H1 (cell line): ENCODE data around the gene SCAND1. TPM values are rescaled to one million over a fixed set of nuclear protein-coding genes. Genes with fewer than 3 reads are reported as not detected.

Experiments used
- CTCF ChIA-PET: fragments of 300-600 bp; sonication (Branson Sonifier 250); formaldehyde crosslinking; loops from one replicate; lab custom pipeline; 2021; ENCODE audit not compliant: partially characterized antibody; lab: Charles Lee
- POLR2A ChIA-PET: fragments of 300-600 bp; sonication (Branson Sonifier 250); formaldehyde crosslinking; loops from one replicate; lab custom pipeline; 2021; ENCODE audit warnings: inconsistent platforms; ENCODE audit not compliant: partially characterized antibody; lab: Charles Lee
- DNase-seq, 2 experiments: peaks; one replicate each; pipeline versions ENCODE4 v3.0.0 to v3.0.0-alpha.2; 2010 to 2022; ENCODE audit warnings: low spot score in 2 of 2, low read depth in 1 of 2, mixed read lengths in 1 of 2
- FAIRE-seq: peaks from 2 replicates; lab custom pipeline; 2011; peaks lifted over from hg19 to GRCh38; lab: Jason Lieb, UNC
- H2AFZ ChIP-seq: 2 replicates; pipeline ENCODE4 v1.8.1; 2012; ENCODE audit warnings: low read length, inconsistent platforms
- H2AK5ac ChIP-seq: 2 replicates; pipeline ENCODE4 v1.6.1; 2013; ENCODE audit warnings: low read depth, low read length
- H2BK120ac ChIP-seq: replicated peaks from 2 replicates; pipeline ENCODE3; 2013; ENCODE audit warnings: low read depth, low read length, inconsistent platforms
- H2BK12ac ChIP-seq: 2 replicates; pipeline ENCODE4 v1.6.1; 2013; ENCODE audit warnings: low read depth, low read length
- H2BK15ac ChIP-seq: 2 replicates; pipeline ENCODE4 v1.6.1; 2013; ENCODE audit warnings: low read length
- H2BK20ac ChIP-seq: 2 replicates; pipeline ENCODE4 v1.6.1; 2013; ENCODE audit warnings: low read length
- H2BK5ac ChIP-seq: 2 replicates; pipeline ENCODE4 v1.6.1; 2013; ENCODE audit warnings: low read depth, low read length
- H3K14ac ChIP-seq: 2 replicates; pipeline ENCODE4 v1.6.1; 2013; ENCODE audit warnings: inconsistent platforms; ENCODE audit not compliant: insufficient read length
- H3K18ac ChIP-seq: 2 replicates; pipeline ENCODE4 v1.6.1; 2013; ENCODE audit warnings: low read length; ENCODE audit errors: extremely low read depth
- H3K23ac ChIP-seq: 2 replicates; pipeline ENCODE4 v1.6.1; 2013; ENCODE audit warnings: inconsistent platforms; ENCODE audit not compliant: insufficient read length
- H3K23me2 ChIP-seq: 2 replicates; pipeline ENCODE4 v1.6.1; 2013; ENCODE audit warnings: low read depth, low read length
- H3K27ac ChIP-seq: 2 replicates; pipeline ENCODE4 v1.6.1; 2011; ENCODE audit warnings: low read depth, low read length, inconsistent platforms
- H3K27me3 ChIP-seq, 4 experiments: replicated peaks in 1 of 4; 1 replicate in 1 of 4; 2 replicates in 3 of 4; pipeline versions ENCODE4 v1.6.1 to v1.8.1; 2011 to 2013; ENCODE audit warnings: low read length in 3 of 4, mild to moderate bottlenecking in 3 of 4, inconsistent platforms in 2 of 4, mixed read lengths in 2 of 4, moderate library complexity in 1 of 4; ENCODE audit not compliant: control insufficient read depth in 3 of 4, insufficient read depth in 3 of 4; ENCODE audit errors: extremely low read depth in 1 of 4
- H3K36me3 ChIP-seq, 4 experiments: 2 replicates each; pipeline versions ENCODE4 v1.6.1 to v1.8.1; 2011 to 2013; ENCODE audit warnings: mild to moderate bottlenecking in 4 of 4, low read length in 3 of 4, moderate library complexity in 2 of 4, control low read depth in 1 of 4, inconsistent platforms in 1 of 4; ENCODE audit not compliant: insufficient read depth in 4 of 4, control insufficient read depth in 2 of 4
- H3K4ac ChIP-seq: replicated peaks from 2 replicates; pipeline ENCODE3; 2013; ENCODE audit warnings: low read length, low read depth, mixed read lengths, inconsistent platforms; ENCODE audit not compliant: insufficient read length
- H3K4me1 ChIP-seq, 4 experiments: replicated peaks in 1 of 4; 1 replicate in 1 of 4; 2 replicates in 3 of 4; pipeline versions ENCODE4 v1.6.1 to v1.8.1; 2011 to 2013; ENCODE audit warnings: low read length in 3 of 4, inconsistent platforms in 2 of 4, mixed read lengths in 1 of 4; ENCODE audit not compliant: insufficient read depth in 4 of 4, control insufficient read depth in 3 of 4
- H3K4me2 ChIP-seq, 2 experiments: 2 replicates each; pipeline versions ENCODE4 v1.6.1 to v1.8.1; 2011 to 2013; ENCODE audit warnings: low read depth in 2 of 2, low read length in 2 of 2, control low read depth in 1 of 2, inconsistent platforms in 1 of 2, mild to moderate bottlenecking in 1 of 2; ENCODE audit not compliant: insufficient read depth in 1 of 2
- H3K4me3 ChIP-seq, 4 experiments: fragments of 200-600, 300-600 bp in 1 of 4; sonication (generic), shearing (Covaris generic), sonication (Bioruptor Twin) in 1 of 4; 2 replicates each; pipeline versions ENCODE4 v1.5.1 to v1.8.1; 2011 to 2016; ENCODE audit warnings: low read length in 4 of 4, low read depth in 3 of 4, control low read depth in 2 of 4, inconsistent platforms in 2 of 4, mild to moderate bottlenecking in 2 of 4, mixed read lengths in 1 of 4, moderate library complexity in 1 of 4; ENCODE audit not compliant: insufficient read depth in 2 of 4; ENCODE audit errors: extremely low read depth in 1 of 4
- H3K56ac ChIP-seq: replicated peaks from 2 replicates; pipeline ENCODE3; 2013; ENCODE audit warnings: low read depth, mild to moderate bottlenecking, mixed read lengths, low read length, inconsistent platforms; ENCODE audit not compliant: insufficient read length
- H3K79me1 ChIP-seq: 2 replicates; pipeline ENCODE4 v1.6.1; 2013; ENCODE audit warnings: low read depth, low read length, control low read depth
- H3K79me2 ChIP-seq, 2 experiments: 2 replicates each; pipeline versions ENCODE4 v1.6.1 to v1.8.1; 2012 to 2013; ENCODE audit warnings: low read length in 2 of 2, mild to moderate bottlenecking in 2 of 2, inconsistent platforms in 1 of 2; ENCODE audit not compliant: insufficient read depth in 2 of 2, control insufficient read depth in 1 of 2
- H3K9ac ChIP-seq, 4 experiments: replicated peaks in 1 of 4; 1 replicate in 1 of 4; 2 replicates in 3 of 4; pipeline versions ENCODE4 v1.6.1 to v1.8.1; 2011 to 2013; ENCODE audit warnings: low read depth in 3 of 4, low read length in 3 of 4, control low read depth in 2 of 4, mild to moderate bottlenecking in 2 of 4, moderate library complexity in 2 of 4, inconsistent platforms in 1 of 4; ENCODE audit errors: extremely low read depth in 1 of 4
- H3K9me3 ChIP-seq, 2 experiments: 2 replicates each; pipeline versions ENCODE4 v1.6.1 to v1.8.1; 2012 to 2013; ENCODE audit warnings: mild to moderate bottlenecking in 2 of 2, moderate library complexity in 2 of 2, control low read depth in 1 of 2, inconsistent platforms in 1 of 2, low read depth in 1 of 2, low read length in 1 of 2, mixed read lengths in 1 of 2; ENCODE audit not compliant: insufficient read depth in 2 of 2
- H4K20me1 ChIP-seq, 2 experiments: replicated peaks in 1 of 2; 2 replicates each; pipeline versions ENCODE3 to v1.8.1; 2011 to 2013; ENCODE audit warnings: inconsistent platforms in 2 of 2, low read length in 2 of 2, mild to moderate bottlenecking in 1 of 2; ENCODE audit not compliant: insufficient read depth in 2 of 2, control insufficient read depth in 1 of 2
- H4K5ac ChIP-seq: 2 replicates; pipeline ENCODE4 v1.6.1; 2013; ENCODE audit warnings: low read length, low read depth, mixed read lengths, inconsistent platforms; ENCODE audit not compliant: insufficient read length
- H4K8ac ChIP-seq: 2 replicates; pipeline ENCODE4 v1.8.0; 2013; ENCODE audit warnings: mild to moderate bottlenecking, moderate library complexity, low read length, inconsistent platforms; ENCODE audit not compliant: insufficient read depth; ENCODE audit errors: extremely low read depth
- H4K91ac ChIP-seq: replicated peaks from 2 replicates; pipeline ENCODE3; 2013; ENCODE audit warnings: low read length, mixed read lengths, inconsistent platforms; ENCODE audit not compliant: insufficient read length
- BRCA1 ChIP-seq: IDR thresholded peaks from 2 replicates; pipeline ENCODE4 v1.6.1; 2012; ENCODE audit warnings: low read depth, low read length, improper control_type of control experiment
- CHD1 ChIP-seq: IDR thresholded peaks from 2 replicates; pipeline ENCODE4 v1.6.1; 2012; ENCODE audit warnings: low read depth, low read length, improper control_type of control experiment
- CHD2 ChIP-seq: IDR thresholded peaks from 2 replicates; pipeline ENCODE4 v1.6.1; 2012; ENCODE audit warnings: low read length, improper control_type of control experiment
- POLR2A ChIP-seq, 2 experiments: IDR thresholded peaks; 1 replicate in 1 of 2; 2 replicates in 1 of 2; pipeline ENCODE4 v1.6.1; 2011; ENCODE audit warnings: low read depth in 2 of 2, low read length in 2 of 2, mild to moderate bottlenecking in 2 of 2; ENCODE audit errors: control extremely low read depth in 1 of 2
- RFX5 ChIP-seq: IDR thresholded peaks from 2 replicates; pipeline ENCODE4 v1.6.1; 2011; ENCODE audit warnings: low read depth, low read length, improper control_type of control experiment, borderline replicate concordance
- TBP ChIP-seq: IDR thresholded peaks from 2 replicates; pipeline ENCODE4 v1.6.1; 2011; ENCODE audit warnings: low read depth, low read length, improper control_type of control experiment
- WGBS, 2 experiments: shearing (Covaris generic) in 1 of 2; methylation state at CpG; one replicate each; pipeline versions ENCODE4 v1.1.6 to v1.1.7; 2013 to 2015; ENCODE audit warnings: low lambda C conversion rate in 2 of 2, mixed read lengths in 2 of 2, inconsistent platforms in 1 of 2, low coverage in 1 of 2, missing lambda C conversion rate in 1 of 2; ENCODE audit not compliant: insufficient replicate concordance in 2 of 2, insufficient coverage in 1 of 2, insufficient read length in 1 of 2; ENCODE audit errors: extremely low coverage in 1 of 2, missing lambda C conversion rate in 1 of 2; 5-methylcytosine and 5-hydroxymethylcytosine counted together
- polyA plus RNA-seq, 7 experiments: library from polyadenylated mRNA; depleted of rRNA in 3 of 7; stranded (reverse) in 5 of 7; unstranded in 2 of 7; fragments of >200 nt in 5 of 7; fragments of 200-250 nt in 2 of 7; gene quantifications; 1 replicate in 5 of 7; 2 replicates in 1 of 7; 4 replicates in 1 of 7; pipeline versions ENCODE4 v1.2.1 to v1.2.3, GENCODE V29; 2011 to 2013; ENCODE audit warnings: missing spikeins in 2 of 7, mixed read lengths in 2 of 7
- total RNA-seq: library from RNA; stranded (reverse); fragmentation: NEBNext Ultra II Directional; extraction: Animal tissue kit (Norgen Biotek cat#: 25700); gene quantifications from 2 replicates; pipeline ENCODE4 v1.2.1, GENCODE V29; 2021

SCAND1 gene
- total and polyA plus RNA-seq, 2 of the 8 experiments (the other 6 are each of a cell fraction or from before 2014, with no cell fraction given): 73.1 to 83.7 TPM

- Histone ChIP-seq H2BK12ac (no peak overlapping the region), H2AK5ac (no peak overlapping the region), H3K79me1 (no peaks in the 10 kb centered on the region)
- TF ChIP-seq POLR2A (IDR thresholded peaks at IDR 0.05; ENCODE audit: control extremely low read depth in 1 of 2, low read depth in 2 of 2, low read length in 2 of 2) (no peak), BRCA1 (no peak), RFX5 (no peak), CHD1 (no peak), CHD2 (no peak), TBP (no peak)
These were observed 25.2 kb upstream of the SCAND1 start for GRCh38 chr20:35979544-35979943.

More at GRCh38 chr20:35979544-35979943, 25.2 kb upstream of the SCAND1 start:
- H3K36me3 ChIP-seq: no peaks in the 10 kb centered on the region
- no peak overlapping the region for H4K91ac ChIP-seq
- H3K27me3 ChIP-seq: no peaks in the 10 kb centered on the region; a peak in 1 of 7 replicates
- H3K4me1 ChIP-seq: no peaks in the 10 kb centered on the region; a peak in 1 of 7 replicates
- no peak overlapping the region for H3K4me2 ChIP-seq
- H3K4ac ChIP-seq: no peak overlapping the region
- no peak for FAIRE-seq
- no peak overlapping the region for H2BK15ac ChIP-seq
- WGBS, 2 experiments: 81% methylated on average over 5 of the region's 5 CpGs; no CpG with 5 or more reads in 1 of the 2 experiments
- no peaks in the 10 kb centered on the region for H3K79me2 ChIP-seq
- H3K9ac ChIP-seq: no peak overlapping the region
- H2AFZ ChIP-seq: no peak overlapping the region
- H2BK120ac ChIP-seq: no peak overlapping the region
- no peak overlapping the region for H4K8ac ChIP-seq
- H4K5ac ChIP-seq: no peak overlapping the region
- ChIA-PET CTCF (interaction anchor here (0.6 to 10.3 kb wide), 6 partner anchors 8 to 251 kb away, joined by 3 to 138 read pairs (median 8); partner anchors contain the start of genes CNBD2 and SCAND1), POLR2A (interaction anchor here (2.6 kb wide), 1 partner anchor 25 kb away, joined by 7 read pairs; the partner anchor contains the start of gene SCAND1)
- H3K9me3 ChIP-seq: no peaks in the 10 kb centered on the region
- no peak overlapping the region for H2BK20ac ChIP-seq
- no peak overlapping the region for H3K56ac ChIP-seq
- H3K23me2 ChIP-seq: no peaks in the 10 kb centered on the region
- no peak overlapping the region for H2BK5ac ChIP-seq
- H4K20me1 ChIP-seq: no peaks in the 10 kb centered on the region
- H3K4me3 ChIP-seq: no peak overlapping the region
- H3K14ac ChIP-seq: no peak overlapping the region
- DNase-seq: no peak
- no peak overlapping the region for H3K27ac ChIP-seq
- no peak overlapping the region for H3K18ac ChIP-seq
- H3K23ac ChIP-seq: no peak overlapping the region
